SH-SY5Y (cell line): ENCODE data around the gene HNRNPM.

Experiments used
- GATA2 ChIP-seq: IDR thresholded peaks from 2 replicates; pipeline ENCODE4 v1.6.1; 2011; ENCODE audit warnings: mild to moderate bottlenecking, low read depth, low read length
- GATA3 ChIP-seq: IDR thresholded peaks from 2 replicates; pipeline ENCODE4 v1.6.1; 2011; ENCODE audit warnings: low read depth, mild to moderate bottlenecking, low read length, moderate library complexity

GRCh38 chr19:8446061-8446709, 1.4 kb downstream of the HNRNPM start:
- TF ChIP-seq GATA3 (no peak), GATA2 (no peak)
